Heart left ventricle (tissue), 16 donors: ENCODE data around the gene FAM241A. TPM values are rescaled to one million over a fixed set of nuclear protein-coding genes. Genes with fewer than 3 reads are reported as not detected.

Experiments used
- ATAC-seq, 4 donors: fragments of 200-7000 bp; cut with Tn5 transposase; one replicate each; pipeline ENCODE4 v1.9.1; 2020 to 2022; ENCODE audit warnings: moderate library complexity in 4 of 4, mild to moderate bottlenecking in 3 of 4, moderate number of reproducible peaks in 1 of 4
- DNase-seq, 5 donors: peaks; one replicate each; pipeline ENCODE4 v3.0.0-alpha.2; 2020
- H3K27ac ChIP-seq, 12 donors: fragments of 200-600 bp; sonication (generic) in 4 of 12; one replicate each; pipeline versions ENCODE4 v1.5.0 to v1.8.0; 2016 to 2022; ENCODE audit warnings: mild to moderate bottlenecking in 2 of 12
- H3K27me3 ChIP-seq, 9 donors: fragments of 200-600 bp; sonication (generic) in 2 of 9; one replicate each; pipeline versions ENCODE4 v1.5.1 to v1.8.0; 2016 to 2022; ENCODE audit warnings: mild to moderate bottlenecking in 3 of 9
- H3K36me3 ChIP-seq, 9 donors: fragments of 200-600 bp; sonication (generic) in 2 of 9; one replicate each; pipeline versions ENCODE4 v1.5.0 to v1.8.0; 2018 to 2022; ENCODE audit warnings: mild to moderate bottlenecking in 2 of 9
- H3K4me1 ChIP-seq, 12 donors: fragments of 200-600 bp; sonication (generic) in 4 of 12; one replicate each; pipeline versions ENCODE4 v1.5.0 to v1.8.0; 2016 to 2022; ENCODE audit warnings: mild to moderate bottlenecking in 3 of 12
- H3K4me3 ChIP-seq, 12 donors: fragments of 200-600 bp; sonication (generic) in 4 of 12; one replicate each; pipeline versions ENCODE4 v1.5.0 to v1.8.0; 2017 to 2022; ENCODE audit warnings: mild to moderate bottlenecking in 9 of 12, moderate library complexity in 4 of 12
- H3K9me3 ChIP-seq, 12 donors: fragments of 200-600 bp; sonication (generic) in 4 of 12; one replicate each; pipeline versions ENCODE4 v1.5.0 to v1.8.0; 2016 to 2022; ENCODE audit warnings: mild to moderate bottlenecking in 1 of 12
- CTCF ChIP-seq, 12 donors: fragments of 200-600 bp; sonication (generic) in 4 of 12; IDR thresholded peaks; one replicate each; pipeline versions ENCODE4 v1.5.0 to v1.8.0; 2018 to 2022; ENCODE audit warnings: antibody characterized with exemption in 12 of 12, mild to moderate bottlenecking in 5 of 12
- POLR2A ChIP-seq, 2 donors: fragments of 450-650 bp; IDR thresholded peaks; one replicate each; pipeline ENCODE4 v1.6.1; 2017; ENCODE audit warnings: antibody characterized with exemption in 2 of 2, mild to moderate bottlenecking in 2 of 2, moderate library complexity in 2 of 2
- WGBS, 4 donors: extraction: QIAGEN DNeasy Blood & Tissue Kit in 2 of 4; methylation state at CpG; one replicate each; pipeline versions ENCODE4 v1.1.5 to v1.1.7; 2013 to 2018; 5-methylcytosine and 5-hydroxymethylcytosine counted together
- intact Hi-C, 10 donors: fragments of 100-400 bp; cut with DNase I; formaldehyde crosslinking; loops; one replicate each; pipeline versions ENCODE4 v1.11.1 to v1.14.2; 2022
- polyA plus RNA-seq, 2 donors: library from polyadenylated mRNA; stranded (reverse); fragments of 200-250 nt; gene quantifications; one replicate each; pipeline ENCODE4 v1.2.3, GENCODE V29; 2013
- total RNA-seq, 9 donors: library from RNA; depleted of rRNA in 2 of 9; stranded (reverse); fragments of >200 nt in 2 of 9; fragmentation: NEBNext Ultra II Directional in 3 of 9; extraction: Animal tissue kit (Norgen Biotek cat#: 25700) in 3 of 9; gene quantifications; one replicate each; pipeline versions ENCODE4 v1.1.0 to v1.2.4, GENCODE V29; 2016 to 2023
- donor health status: ischemic (EF 13 %, LVEDD 7.1; RV severe dilation, severe dysfunction).
- donor health status: healthy with polysubstance abuse.
- donor health status: DM: no; HTN: yes; CAD: no.
- donor health status: DM: no; HTN: no; CAD: no.
- donor health status: ischemic (EF 25% LVEDD 6.9; RV normal size, moderate dysfunction).
- donor health status: ischemic (EF 25% LVEDD 5.7; RV mildly dilated, moderate dysfunction).
- donor health status: healthy.
- donor health status: DM: yes; HTN: yes; CAD: no.
- donor health status: ischemic (EF 35%, LVEDD 5.7; RV mildly dilated, moderate dysfunction).
- donor health status: nonischemic (EF 11% LVEDD 7.7; RV severe dilation, severe dysfunction).
- donor health status: DM: yes; HTN: yes; CAD: no.
- donor health status: PGD.
- donor health status: ischemic (EF 29% LVEDD 5.4; RV normal size, mild dysfunction).
- donor health status: nonischemic (EF 23%, LVEDD 6.1; RV moderate dilation, normal function).

The FAM241A gene
- total and polyA plus RNA-seq, 11 donors = 5.3 to 10.3 (median 7.9) TPM

GRCh38 chr4:112118742-112119352 lies 26.4 kb upstream of the FAM241A start:
- Histone ChIP-seq H3K27ac (peak overlapping the region in 1 of 12 donors; percentile 43), H3K27me3 (no peaks in the 10 kb centered on the region), H3K4me1 (peaks cover 0 to 3% (median 0%) of the 10 kb centered on the region in 12 donors), H3K4me3 (no peak overlapping the region), H3K36me3 (no peaks in the 10 kb centered on the region), H3K9me3 (no peaks in the 10 kb centered on the region)
- ATAC-seq (no peak), DNase-seq (no peak)
- 60 to 72% methylated on average over 1 of the region's 1 CpG; no CpG with 5 or more reads in 2 of the 4 donors for WGBS, 4 donors
- TF ChIP-seq CTCF (IDR thresholded peaks at IDR 0.05) (no peak), POLR2A (IDR thresholded peaks at IDR 0.05) (no peak)
- intact Hi-C loops = no loop called here

- WGBS, 4 donors = 79 to 98% (median 87%) methylated on average over 3 of the region's 3 CpGs
- TF ChIP-seq CTCF (IDR thresholded peaks at IDR 0.05) (no peak), POLR2A (IDR thresholded peaks at IDR 0.05) (no peak)
- no peaks in the 10 kb centered on the region for H3K36me3 ChIP-seq
- no peaks in the 10 kb centered on the region for H3K27me3 ChIP-seq
- intact Hi-C loops = no loop called here
- ATAC-seq = no peak
- no peaks in the 10 kb centered on the region for H3K9me3 ChIP-seq
- no peak overlapping the region for H3K4me3 ChIP-seq
- no peak for DNase-seq
- H3K27ac ChIP-seq = peak overlapping the region in 1 of 12 donors; percentile 43
- peaks cover 0 to 3% (median 0%) of the 10 kb centered on the region in 12 donors for H3K4me1 ChIP-seq
Observed at GRCh38 chr4:112119353-112119783, 25.9 kb upstream of the FAM241A start.

GRCh38 chr4:112120021-112120420 lies 25.2 kb upstream of the FAM241A start:
- no peak for ATAC-seq
- intact Hi-C loops = no loop called here
- H3K27me3 ChIP-seq = no peaks in the 10 kb centered on the region

DNA sequence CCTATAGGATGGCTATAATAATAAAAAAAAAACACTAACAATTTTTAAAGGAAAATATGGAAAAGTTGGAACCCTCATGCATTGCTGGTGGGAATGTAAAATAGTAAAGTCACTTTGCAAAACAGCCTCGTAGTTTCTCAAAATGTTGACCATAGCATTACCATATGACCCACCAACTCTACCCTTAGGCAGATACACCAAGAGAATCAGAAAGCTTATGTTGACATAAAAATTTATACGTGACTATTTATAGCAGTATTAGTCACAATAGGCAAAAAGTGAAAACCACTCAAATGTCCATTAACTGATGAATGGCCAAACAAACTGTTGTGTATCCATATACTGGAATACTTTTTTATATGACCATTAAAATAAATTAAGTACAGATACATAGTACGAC lies 19.8 kb upstream of the FAM241A start:
- TF ChIP-seq CTCF (IDR thresholded peaks at IDR 0.05) (no peak), POLR2A (IDR thresholded peaks at IDR 0.05) (no peak)
- Histone ChIP-seq H3K27me3 (no peaks in the 10 kb centered on the region), H3K36me3 (no peaks in the 10 kb centered on the region), H3K4me3 (no peak overlapping the region), H3K27ac (no peak overlapping the region), H3K9me3 (no peaks in the 10 kb centered on the region), H3K4me1 (peaks cover 0 to 16% (median 7%) of the 10 kb centered on the region in 12 donors)
- DNase-seq (no peak), ATAC-seq (no peak)
- 77 to 78% (median 78%) methylated on average over 3 of the region's 3 CpGs for WGBS, 4 donors
- intact Hi-C loops = no loop called here

More at GRCh38 chr4:112120021-112120420, 25.2 kb upstream of the FAM241A start:
- Histone ChIP-seq H3K27ac (no peak overlapping the region), H3K36me3 (no peaks in the 10 kb centered on the region), H3K9me3 (no peaks in the 10 kb centered on the region), H3K4me1 (peaks cover 0 to 3% (median 0%) of the 10 kb centered on the region in 12 donors), H3K4me3 (no peak overlapping the region)
- no peak for TF ChIP-seq POLR2A (IDR thresholded peaks at IDR 0.05)
- no peak for TF ChIP-seq CTCF (IDR thresholded peaks at IDR 0.05)
- 86 to 96% (median 92%) methylated on average over 2 of the region's 2 CpGs for WGBS, 4 donors
- DNase-seq = no peak
